Natural killer cell treated with Interleukin-12 subunit alpha and Interleukin-12 subunit beta and Interleukin-15 and Interleukin-18, amount 100 ng/mL, for 72 hours (primary cell): ENCODE data around the gene SYNRG. TPM values are rescaled to one million over a fixed set of nuclear protein-coding genes. Genes with fewer than 3 reads are reported as not detected.
"Not testable (repeated sequence)": the region's sequence is repeated elsewhere in the genome, so short reads cannot be mapped to it uniquely, and the experiment has no call there.

ENCODE experiments used
- ATAC-seq, 2 donors: fragments of 150-1000 bp; cut with Tn5 transposase in 1 of 2; sonication (Bioruptor Pico), chemical (Tn5 transposase) in 1 of 2; 2 replicates each; pipeline ENCODE4 v1.10.0; 2021
- DNase-seq: peaks from one replicate; pipeline ENCODE4 v3.0.0; 2022; ENCODE audit warnings: low spot score
- H3K27ac Mint-ChIP-seq, 2 donors: 1 replicate in 1 of 2; 2 replicates in 1 of 2; pipeline ENCODE4 v1.8.0; 2022; ENCODE audit warnings: mixed read lengths in 2 of 2, mild to moderate bottlenecking in 1 of 2, moderate library complexity in 1 of 2
- H3K27me3 Mint-ChIP-seq, 2 donors: 1 replicate in 1 of 2; 2 replicates in 1 of 2; pipeline ENCODE4 v1.8.0; 2022; ENCODE audit warnings: mixed read lengths in 2 of 2
- H3K36me3 Mint-ChIP-seq: one replicate; pipeline ENCODE4 v1.8.0; 2022; ENCODE audit warnings: mixed read lengths
- H3K4me1 Mint-ChIP-seq, 2 donors: 1 replicate in 1 of 2; 2 replicates in 1 of 2; pipeline ENCODE4 v1.8.0; 2022; ENCODE audit warnings: low read depth in 2 of 2, mixed read lengths in 2 of 2, mild to moderate bottlenecking in 1 of 2
- H3K4me3 Mint-ChIP-seq: one replicate; pipeline ENCODE4 v1.8.0; 2022; ENCODE audit warnings: mixed read lengths
- H3K9me3 Mint-ChIP-seq: 2 replicates; pipeline ENCODE4 v1.8.0; 2022; ENCODE audit warnings: mixed read lengths
- total RNA-seq, 2 donors: library from RNA; stranded (reverse); gene quantifications; one replicate each; pipeline ENCODE4 v1.2.3, GENCODE V29; 2022

SYNRG gene
- total RNA-seq, 2 donors from 2014 or later: 68.7 to 77.4 TPM

DNA sequence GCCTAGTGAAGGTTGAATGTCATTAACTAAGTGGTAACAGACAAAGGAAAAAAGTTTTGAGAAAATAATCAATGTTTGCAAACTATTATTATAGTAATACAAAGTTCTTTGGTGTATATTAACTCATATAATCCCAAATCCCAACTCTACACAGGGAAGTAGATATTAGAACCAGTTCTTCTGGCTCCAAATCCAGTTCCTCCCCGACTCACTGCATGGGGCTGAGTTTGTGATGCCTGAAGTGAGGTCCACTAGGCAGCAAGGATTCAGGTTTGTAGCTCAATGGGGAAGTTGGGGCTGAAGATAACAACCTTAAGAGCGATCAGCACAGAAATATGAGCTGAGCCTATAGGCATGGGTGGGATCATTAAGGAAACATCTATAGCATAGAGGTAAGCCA, 5.6 kb upstream of the SYNRG start:
- Mint-ChIP-seq H3K4me1 (peaks cover under 1 to 3% of the 10 kb centered on the region in 2 donors), H3K27ac (no peak overlapping the region), H3K27me3 (no peaks in the 10 kb centered on the region), H3K4me3 (no peak overlapping the region), H3K9me3 (no peaks in the 10 kb centered on the region), H3K36me3 (peaks cover 5% of the 10 kb centered on the region)
- DNase-seq (no peak), ATAC-seq (no peak)

DNA sequence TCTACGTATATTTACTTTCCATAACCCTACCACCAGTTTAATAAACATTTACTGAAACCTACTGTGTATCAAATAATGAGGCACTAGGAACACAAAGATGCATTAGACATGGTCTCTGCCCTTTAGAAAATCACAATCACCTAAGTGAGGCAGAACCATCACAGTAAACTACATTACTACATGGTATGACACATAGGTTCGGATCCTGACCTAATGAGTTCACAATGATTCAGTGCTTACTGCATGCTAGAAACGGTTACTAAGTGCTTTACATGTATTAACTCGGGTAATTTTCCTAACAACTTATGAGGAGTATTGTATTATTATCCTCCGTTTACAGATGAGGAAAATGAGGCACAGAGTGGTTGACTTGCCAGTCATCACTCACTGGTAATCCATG, 5.2 kb upstream of the SYNRG start:
- peaks cover 3 to 5% of the 10 kb centered on the region in 2 donors for H3K4me1 Mint-ChIP-seq
- no peaks in the 10 kb centered on the region for H3K27me3 Mint-ChIP-seq
- DNase-seq (no peak), ATAC-seq (no peak)
- no peaks in the 10 kb centered on the region for H3K9me3 Mint-ChIP-seq
- no peak overlapping the region for H3K4me3 Mint-ChIP-seq
- H3K36me3 Mint-ChIP-seq: peaks cover 5% of the 10 kb centered on the region
- H3K27ac Mint-ChIP-seq: no peak overlapping the region

DNA sequence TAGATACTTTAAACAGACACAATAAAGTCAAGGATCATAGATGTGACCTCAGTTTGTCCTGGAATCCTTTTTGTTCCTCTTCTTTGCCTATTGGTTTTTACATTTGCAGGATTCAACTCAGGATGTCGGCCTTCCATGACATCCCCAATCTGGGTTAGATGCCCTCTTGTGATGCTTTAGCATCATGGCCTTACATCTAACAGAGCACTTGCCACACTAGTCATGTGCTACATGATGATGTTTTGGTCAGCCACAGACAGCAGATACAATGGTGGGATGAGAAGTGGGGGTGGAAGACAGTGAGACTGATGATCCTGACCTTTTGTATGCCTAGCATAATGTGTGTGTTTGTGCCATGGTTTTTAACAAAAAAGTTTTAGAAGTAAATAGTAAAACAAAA, 1.8 kb upstream of the SYNRG start:
- Mint-ChIP-seq H3K27ac (peak overlapping the region in 1 of 2 donors; percentile 94), H3K9me3 (no peaks in the 10 kb centered on the region), H3K36me3 (no peaks in the 10 kb centered on the region), H3K4me3 (peak overlapping the region; percentile 19), H3K27me3 (no peaks in the 10 kb centered on the region), H3K4me1 (peaks cover 13 to 26% of the 10 kb centered on the region in 2 donors)
- ATAC-seq: no peak
- DNase-seq: no peak

DNA sequence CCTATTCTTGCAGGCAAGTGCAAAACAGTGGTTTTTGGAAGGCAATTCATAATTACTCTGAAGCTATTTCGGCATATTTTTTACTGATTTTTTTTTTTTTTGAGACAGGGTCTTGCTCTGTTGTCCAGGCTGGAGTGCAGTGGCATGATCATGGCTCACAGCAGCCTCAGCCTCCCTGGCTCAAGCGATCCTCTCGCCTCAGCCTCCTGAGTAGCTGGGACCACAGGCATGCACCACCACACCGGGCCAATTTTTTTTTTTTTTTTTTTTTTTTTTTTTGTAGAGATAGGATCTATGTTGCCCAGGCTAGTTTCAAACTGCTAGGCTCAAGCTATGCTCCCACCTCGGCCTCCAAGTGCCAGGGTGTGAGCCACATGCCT, 813 bp upstream of the SYNRG start:
- peak overlapping the region; percentile 89 for H3K4me3 Mint-ChIP-seq
- DNase-seq, H3K36me3 Mint-ChIP-seq, ATAC-seq, H3K27me3 Mint-ChIP-seq, H3K9me3 Mint-ChIP-seq: not testable (repeated sequence)
- H3K4me1 Mint-ChIP-seq: peaks cover 17 to 34% of the 10 kb centered on the region in 2 donors
- peak overlapping the region; percentile 88 to 94 for H3K27ac Mint-ChIP-seq

DNA sequence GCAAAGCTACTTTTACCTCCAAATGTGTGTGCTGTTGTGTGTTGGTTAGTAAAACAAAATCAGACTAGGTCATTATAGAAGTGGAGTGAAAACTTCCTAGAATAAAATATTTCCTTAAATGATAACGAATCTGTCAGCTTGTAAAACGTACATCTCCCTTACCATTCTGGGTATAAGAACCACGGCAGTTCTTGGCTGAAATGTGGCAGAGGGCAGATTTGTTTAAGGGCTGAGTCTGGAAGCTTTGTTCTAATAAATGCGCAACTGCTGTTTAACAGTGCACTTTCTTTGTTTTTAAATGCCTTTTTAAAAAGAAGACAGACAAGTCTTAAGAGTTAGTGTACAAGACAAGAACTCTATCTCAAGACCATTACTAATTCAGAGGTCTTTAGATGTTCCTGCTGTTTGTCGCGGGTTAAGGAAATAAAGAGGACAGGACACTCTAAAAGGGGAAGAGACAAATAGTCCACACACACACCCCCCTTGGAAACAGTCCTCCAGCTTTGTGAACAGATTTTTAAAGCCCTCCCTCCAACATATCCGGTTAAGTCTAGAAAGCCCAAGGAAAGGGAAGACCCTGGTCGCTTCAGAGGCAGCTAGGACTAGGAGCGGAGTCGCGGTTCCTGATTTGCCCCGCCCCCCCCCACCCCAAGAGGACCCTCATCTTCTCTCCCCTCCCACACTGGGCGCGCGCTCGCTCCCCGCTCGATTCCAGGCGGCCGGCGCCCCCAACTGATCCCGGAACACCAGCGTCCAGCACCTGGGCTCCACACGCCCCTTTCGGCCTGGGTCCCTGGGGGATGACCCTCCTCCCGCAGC, 658 bp downstream of the SYNRG start:
- Mint-ChIP-seq H3K27ac (peak overlapping the region; percentile 88 to 94), H3K36me3 (peaks cover 8% of the 10 kb centered on the region), H3K27me3 (no peaks in the 10 kb centered on the region), H3K9me3 (no peaks in the 10 kb centered on the region), H3K4me3 (peak overlapping the region; percentile 89), H3K4me1 (peaks cover 25 to 45% of the 10 kb centered on the region in 2 donors)
- DNase-seq (no peak), ATAC-seq (peak; percentile 14 to 25)

DNA sequence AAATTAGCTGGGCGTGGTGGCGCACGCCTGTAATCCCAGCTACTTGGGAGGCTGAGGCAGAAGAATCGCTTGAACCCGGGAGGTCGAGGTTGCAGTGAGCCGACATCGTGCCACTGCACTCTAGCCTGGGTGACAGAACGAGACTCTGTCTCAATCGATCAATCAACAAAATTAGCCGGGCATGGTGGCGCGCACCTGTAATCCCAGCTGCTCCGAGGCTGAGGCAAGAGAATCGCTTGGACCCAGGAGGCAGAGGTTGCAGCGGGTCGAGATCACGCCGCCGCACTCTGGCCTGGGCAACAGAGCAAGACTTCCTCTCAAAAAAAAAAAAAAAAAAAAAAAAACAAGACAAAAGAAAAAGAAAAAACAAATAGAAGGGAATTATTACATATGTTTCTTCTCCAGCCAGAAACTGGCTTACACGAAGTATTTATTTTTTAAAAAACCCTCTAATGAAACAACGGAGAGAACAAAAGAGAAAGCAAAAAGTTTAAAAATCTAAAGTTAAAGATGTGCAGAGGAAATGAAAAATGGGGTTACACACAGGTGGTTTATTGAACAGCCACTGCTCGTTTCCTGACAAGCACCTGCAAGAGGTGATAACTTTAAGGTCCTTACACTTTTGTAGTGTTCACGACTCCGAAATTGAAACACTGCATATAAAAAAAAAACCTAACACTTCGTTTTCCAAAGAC, 1.4 kb downstream of the SYNRG start:
- Mint-ChIP-seq H3K36me3 (peaks cover 8% of the 10 kb centered on the region), H3K27ac (peak overlapping the region; percentile 88 to 94), H3K4me3 (peak overlapping the region; percentile 89), H3K9me3 (no peaks in the 10 kb centered on the region), H3K27me3 (no peaks in the 10 kb centered on the region), H3K4me1 (peaks cover 27 to 48% of the 10 kb centered on the region in 2 donors)
- ATAC-seq: no peak
- no peak for DNase-seq

DNA sequence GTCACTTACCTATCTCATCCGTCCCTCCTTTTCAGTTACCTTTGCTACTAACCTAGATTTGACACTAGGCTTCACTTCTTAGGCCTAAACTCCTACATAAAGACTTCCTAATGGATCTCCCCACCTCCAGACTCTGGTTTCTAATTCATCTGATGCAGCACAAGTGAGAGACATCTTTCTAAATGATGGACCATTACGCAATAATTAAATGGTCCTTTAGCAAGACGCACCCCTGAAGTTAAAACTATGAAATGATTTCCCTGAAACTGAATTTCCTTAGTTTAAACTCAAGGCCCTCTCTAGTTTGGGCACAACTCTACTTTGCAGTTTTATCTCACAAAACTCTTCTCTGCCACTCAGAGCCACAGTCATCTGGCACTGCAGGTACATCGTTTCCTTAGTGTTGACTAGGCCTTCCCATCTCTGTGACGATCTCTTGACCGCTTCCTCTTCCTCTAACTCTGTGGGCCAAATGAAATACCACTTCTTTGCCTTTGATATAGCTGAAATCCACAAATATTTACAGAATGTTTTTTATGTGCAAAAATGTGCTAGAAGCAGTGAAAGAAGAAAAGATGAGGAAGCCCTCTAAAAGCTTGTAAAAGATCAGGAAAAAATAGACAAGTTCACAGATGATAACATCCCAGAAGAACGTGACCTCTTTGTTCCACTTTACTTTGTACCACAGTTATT, 3.3 kb downstream of the SYNRG start:
- no peaks in the 10 kb centered on the region for H3K9me3 Mint-ChIP-seq
- ATAC-seq: peak in 1 of 2 donors; percentile 60

DNA sequence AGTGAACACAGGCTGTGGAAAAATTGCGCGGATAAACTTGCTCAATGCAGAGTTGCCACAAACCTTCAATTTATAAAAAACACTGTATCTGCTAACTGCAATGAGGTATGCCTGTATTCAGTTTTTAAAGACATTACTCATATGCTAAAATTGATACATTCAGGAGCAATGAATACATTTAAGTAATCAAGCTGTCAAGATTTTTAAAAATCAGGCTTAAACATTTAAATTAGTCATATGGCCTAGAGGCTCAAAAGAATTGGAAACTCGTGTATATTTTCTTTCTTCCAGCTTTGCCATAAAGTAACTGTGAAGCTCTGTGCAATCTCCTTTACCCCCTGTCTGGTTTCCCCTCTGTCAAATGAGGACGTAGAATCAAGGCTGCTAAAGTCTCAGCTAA, 4.1 kb downstream of the SYNRG start:
- peak overlapping the region; percentile 88 to 94 for H3K27ac Mint-ChIP-seq
- H3K4me1 Mint-ChIP-seq: peaks cover 34 to 60% of the 10 kb centered on the region in 2 donors
- H3K9me3 Mint-ChIP-seq: no peaks in the 10 kb centered on the region
- no peak for DNase-seq
- peaks cover 8% of the 10 kb centered on the region for H3K36me3 Mint-ChIP-seq
- no peak for ATAC-seq
- peak overlapping the region; percentile 89 for H3K4me3 Mint-ChIP-seq
- H3K27me3 Mint-ChIP-seq: no peaks in the 10 kb centered on the region

More for the DNA sequence above, 3.3 kb downstream of the SYNRG start:
- peaks cover 31 to 55% of the 10 kb centered on the region in 2 donors for H3K4me1 Mint-ChIP-seq
- peaks cover 8% of the 10 kb centered on the region for H3K36me3 Mint-ChIP-seq
- H3K4me3 Mint-ChIP-seq: peak overlapping the region; percentile 89
- no peak for DNase-seq
- H3K27me3 Mint-ChIP-seq: no peaks in the 10 kb centered on the region
- H3K27ac Mint-ChIP-seq: peak overlapping the region; percentile 88 to 94

DNA sequence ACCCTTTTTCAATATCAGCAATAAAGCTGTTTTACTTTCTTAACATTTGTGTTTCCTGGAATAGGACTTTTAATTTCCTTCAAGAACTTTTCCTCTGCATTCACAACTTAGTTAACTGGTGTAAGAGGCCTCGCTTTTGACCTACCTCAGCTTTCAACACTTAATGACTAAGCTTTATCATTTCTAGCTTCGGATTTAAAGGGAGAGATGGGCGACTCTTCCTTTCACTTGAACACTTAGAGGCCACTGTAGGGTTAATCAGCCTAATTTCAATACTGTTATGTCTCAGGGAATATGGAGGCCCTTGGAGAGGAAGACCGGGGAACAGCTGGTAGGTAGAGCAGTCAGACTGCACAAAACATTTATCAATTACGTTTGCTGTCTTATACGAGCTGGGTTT, 4.7 kb downstream of the SYNRG start:
- ATAC-seq (no peak), DNase-seq (no peak)
- Mint-ChIP-seq H3K4me1 (peaks cover 34 to 56% of the 10 kb centered on the region in 2 donors), H3K36me3 (peaks cover 8% of the 10 kb centered on the region), H3K27me3 (no peaks in the 10 kb centered on the region), H3K4me3 (peak overlapping the region; percentile 89), H3K9me3 (no peaks in the 10 kb centered on the region), H3K27ac (peak overlapping the region; percentile 88 to 94)

DNA sequence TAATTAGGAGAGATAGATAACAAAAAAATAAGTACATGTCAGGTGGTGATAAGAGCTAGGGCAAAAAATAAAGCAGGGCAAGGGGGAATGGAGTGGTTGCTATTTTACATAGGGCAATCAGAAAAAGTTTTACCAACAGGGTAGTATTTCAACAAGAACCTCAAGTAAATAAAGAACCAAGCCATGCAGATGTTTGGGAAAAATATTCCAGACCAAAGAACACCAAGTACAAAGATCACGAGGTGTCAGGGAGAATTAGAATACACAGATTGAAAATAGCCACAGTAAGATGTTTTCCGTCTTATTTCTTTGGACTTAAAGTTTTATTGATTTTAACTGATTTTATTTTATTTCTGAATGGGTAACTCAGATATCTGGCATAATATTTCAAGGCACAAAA, 11.1 kb downstream of the SYNRG start:
- Mint-ChIP-seq H3K4me1 (peaks cover 25 to 27% of the 10 kb centered on the region in 2 donors), H3K36me3 (peaks cover 9% of the 10 kb centered on the region), H3K9me3 (no peaks in the 10 kb centered on the region), H3K27me3 (no peaks in the 10 kb centered on the region), H3K4me3 (no peak overlapping the region), H3K27ac (peak overlapping the region; percentile 17 to 47)
- ATAC-seq: no peak
- no peak for DNase-seq

DNA sequence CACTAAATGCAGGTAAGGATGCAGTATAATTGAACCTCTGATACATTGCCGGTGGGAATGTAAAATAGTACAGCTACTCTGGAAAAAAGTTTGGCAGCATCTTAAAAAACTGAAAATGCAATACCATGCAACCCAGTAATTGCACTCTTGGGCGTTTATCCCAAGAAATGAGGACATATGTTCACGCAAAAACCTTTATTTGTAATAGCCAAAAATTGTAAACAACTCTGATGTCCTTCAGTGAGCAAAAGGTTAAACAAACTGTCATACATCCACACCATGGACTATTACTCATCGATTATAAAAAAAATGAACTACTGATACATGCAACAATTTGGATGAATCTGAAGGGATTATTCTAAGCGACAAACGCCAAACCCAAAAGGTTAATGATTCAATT, 16.9 kb downstream of the SYNRG start:
- Mint-ChIP-seq H3K27me3 (no peaks in the 10 kb centered on the region), H3K4me1 (peaks cover 26 to 33% of the 10 kb centered on the region in 2 donors), H3K9me3 (no peaks in the 10 kb centered on the region), H3K4me3 (no peak overlapping the region), H3K36me3 (peaks cover 13% of the 10 kb centered on the region), H3K27ac (peak overlapping the region; percentile 7 to 75)
- ATAC-seq: no peak
- DNase-seq: no peak

DNA sequence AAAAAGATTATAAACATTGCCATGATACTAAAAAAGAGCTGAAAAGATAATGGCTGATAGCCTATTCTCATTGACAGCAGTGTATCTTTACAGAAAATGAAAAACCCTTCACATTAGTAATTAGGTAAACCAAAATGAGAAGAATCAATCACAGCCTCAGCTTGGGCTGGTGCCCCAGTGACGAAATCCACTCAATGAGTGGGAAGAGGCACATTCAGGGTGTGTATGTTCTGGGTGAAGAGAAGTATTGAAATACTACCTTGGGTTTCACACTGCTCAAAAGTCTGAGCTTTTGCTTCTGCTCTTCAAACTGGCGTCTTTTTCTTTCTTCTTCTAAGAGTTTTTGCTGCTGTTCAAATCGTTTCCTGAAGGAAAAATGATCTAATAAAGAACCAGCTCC, 24.2 kb downstream of the SYNRG start:
- H3K4me1 Mint-ChIP-seq: peaks cover 14 to 23% of the 10 kb centered on the region in 2 donors
- no peak overlapping the region for H3K27ac Mint-ChIP-seq
- DNase-seq: no peak
- no peaks in the 10 kb centered on the region for H3K27me3 Mint-ChIP-seq
- no peaks in the 10 kb centered on the region for H3K9me3 Mint-ChIP-seq
- H3K36me3 Mint-ChIP-seq: peaks cover 26% of the 10 kb centered on the region
- ATAC-seq: no peak
- H3K4me3 Mint-ChIP-seq: no peak overlapping the region

DNA sequence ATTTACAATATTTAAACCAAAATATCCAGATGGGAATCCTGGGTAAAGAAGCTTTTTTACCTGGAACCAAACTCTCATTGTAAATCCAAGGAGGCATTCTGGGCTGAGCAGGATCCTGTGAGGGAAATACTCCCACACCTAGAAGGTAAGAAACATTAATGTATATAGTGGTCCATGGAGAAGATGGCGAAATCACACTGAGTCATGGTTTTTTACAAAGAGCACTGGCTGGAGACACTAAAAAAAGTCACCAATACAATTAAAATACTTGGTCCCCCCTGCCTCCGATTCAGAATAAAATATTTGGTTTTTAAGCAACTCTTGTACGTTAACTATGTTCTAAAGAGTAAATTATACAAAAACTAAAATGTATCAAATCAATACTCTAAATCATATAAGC, 32.9 kb downstream of the SYNRG start:
- no peaks in the 10 kb centered on the region for H3K9me3 Mint-ChIP-seq
- no peak for DNase-seq
- H3K27ac Mint-ChIP-seq: no peak overlapping the region
- no peak overlapping the region for H3K4me3 Mint-ChIP-seq
- no peaks in the 10 kb centered on the region for H3K27me3 Mint-ChIP-seq
- no peak for ATAC-seq
- H3K4me1 Mint-ChIP-seq: peaks cover 11 to 15% of the 10 kb centered on the region in 2 donors
- H3K36me3 Mint-ChIP-seq: peaks cover 16% of the 10 kb centered on the region

DNA sequence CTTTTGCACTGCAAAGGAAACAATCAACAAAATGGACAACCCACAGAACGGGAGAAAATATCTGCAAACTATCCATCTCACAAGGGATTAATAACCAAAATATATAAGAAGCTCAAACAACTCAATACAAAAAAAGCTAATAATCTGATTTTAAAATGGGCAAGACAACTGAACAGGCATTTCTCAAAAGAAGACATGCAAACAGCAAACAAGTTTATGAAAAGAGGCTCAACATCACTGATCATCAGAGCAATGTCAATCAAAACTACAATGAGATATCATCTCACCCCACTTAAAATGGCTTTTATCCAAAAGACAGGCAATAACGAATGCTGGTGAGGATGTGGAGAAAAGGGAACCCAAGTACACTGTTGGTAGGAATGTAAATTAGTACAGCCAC, 34.8 kb downstream of the SYNRG start:
- DNase-seq (no peak), ATAC-seq (no peak)
- no peak overlapping the region for H3K27ac Mint-ChIP-seq
- H3K4me1 Mint-ChIP-seq: peaks cover 11 to 15% of the 10 kb centered on the region in 2 donors
- peaks cover 16% of the 10 kb centered on the region for H3K36me3 Mint-ChIP-seq
- H3K4me3 Mint-ChIP-seq: no peak overlapping the region
- no peaks in the 10 kb centered on the region for H3K9me3 Mint-ChIP-seq
- H3K27me3 Mint-ChIP-seq: no peaks in the 10 kb centered on the region
